Measurements from ENCODE around the gene PBX3. TPM values are rescaled to one million over a fixed set of nuclear protein-coding genes. Genes with fewer than 3 reads are reported as not detected.

PBX3 gene
- total and polyA plus RNA-seq, 2 of the 13 experiments (the other 11 are each of a cell fraction or from before 2014, with no cell fraction given) = 6.0 to 11.2 TPM

- no peak for TF ChIP-seq ZBTB33 (CRISPR knock-in tag; IDR thresholded peaks at IDR 0.05)
- no peak for TF ChIP-seq PHF20 (CRISPR knock-in tag; IDR thresholded peaks at IDR 0.05)
- no peak for TF ChIP-seq MEF2D (CRISPR knock-in tag; IDR thresholded peaks at IDR 0.05)
- peak; percentile 84 for TF ChIP-seq MIXL1 (CRISPR knock-in tag; IDR thresholded peaks at IDR 0.05)
- TF ChIP-seq PAF1 (CRISPR knock-in tag; IDR thresholded peaks at IDR 0.05) = no peak
- no peak for TF ChIP-seq ZNF337 (CRISPR knock-in tag; IDR thresholded peaks at IDR 0.05; ENCODE audit: borderline replicate concordance, low read depth)
- TF ChIP-seq ZNF260 (CRISPR knock-in tag; IDR thresholded peaks at IDR 0.05; ENCODE audit: borderline replicate concordance, low read depth) = no peak
- no peak for TF ChIP-seq RERE (CRISPR knock-in tag; IDR thresholded peaks at IDR 0.05; ENCODE audit: low read depth)
- TF ChIP-seq CHD2 (IDR thresholded peaks at IDR 0.05; ENCODE audit: low read depth, low read length) = no peak
- TF ChIP-seq AHDC1 (CRISPR knock-in tag; IDR thresholded peaks at IDR 0.05; ENCODE audit: borderline replicate concordance) = peak; percentile 63; the same call in 1 of the 2 replicates
- no peak for TF ChIP-seq NFYB (CRISPR knock-in tag; IDR thresholded peaks at IDR 0.05)
- no peak for TF ChIP-seq HINFP (CRISPR knock-in tag; IDR thresholded peaks at IDR 0.05; ENCODE audit: low read depth)
- no peak for TF ChIP-seq ZNF607 (CRISPR knock-in tag; IDR thresholded peaks at IDR 0.05; ENCODE audit: borderline replicate concordance)
Observed at GRCh38 chr9:125850763-125851162, 103.6 kb downstream of the PBX3 start (continued).

All from HepG2 (cell line).